DMS153 treated with DMSO at 0.1 percent for 48 hours (cell line): ENCODE measurements around the gene IFNL2.

Source experiments
- DNase-seq: peaks from one replicate; lab custom pipeline; 2025; ENCODE audit not compliant: unreplicated experiment; lab: John Stamatoyannopoulos, UW

The IFNL2 gene

GRCh38 chr19:39316627-39317321 is 48.6 kb downstream of the IFNL2 start:
- DNase-seq = no peak

GRCh38 chr19:39317476-39317875 is 49.3 kb downstream of the IFNL2 start:
- no peak for DNase-seq

GRCh38 chr19:39318071-39318470 is 49.9 kb downstream of the IFNL2 start:
- DNase-seq = no peak

GRCh38 chr19:39318690-39319089 is 50.5 kb downstream of the IFNL2 start:
- no peak for DNase-seq

- no peak for DNase-seq
Measured at GRCh38 chr19:39319098-39319891, 51.1 kb downstream of the IFNL2 start.
